Measurements from ENCODE around the gene SLC4A4.

DNA sequence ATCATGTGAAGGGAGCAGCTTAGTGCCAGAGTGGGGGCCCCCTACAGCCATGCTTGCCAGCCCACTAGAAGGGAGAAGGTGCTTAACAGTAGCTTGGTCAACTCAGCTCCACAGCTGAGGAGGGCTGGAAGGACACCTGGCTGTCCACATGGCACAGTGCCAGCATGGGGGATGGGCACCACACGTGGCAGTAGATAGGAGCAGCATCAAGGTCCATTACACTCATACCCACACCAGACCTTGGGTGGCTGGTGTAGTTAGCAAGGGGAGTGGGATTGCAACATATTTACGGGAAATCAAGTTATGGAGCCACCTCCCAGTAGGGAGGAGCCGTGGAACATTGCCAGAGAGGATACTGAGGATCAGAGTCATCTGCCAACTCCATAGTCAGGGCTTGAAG, 37.9 kb upstream of the SLC4A4 start:
- TF ChIP-seq, protein P1, sequence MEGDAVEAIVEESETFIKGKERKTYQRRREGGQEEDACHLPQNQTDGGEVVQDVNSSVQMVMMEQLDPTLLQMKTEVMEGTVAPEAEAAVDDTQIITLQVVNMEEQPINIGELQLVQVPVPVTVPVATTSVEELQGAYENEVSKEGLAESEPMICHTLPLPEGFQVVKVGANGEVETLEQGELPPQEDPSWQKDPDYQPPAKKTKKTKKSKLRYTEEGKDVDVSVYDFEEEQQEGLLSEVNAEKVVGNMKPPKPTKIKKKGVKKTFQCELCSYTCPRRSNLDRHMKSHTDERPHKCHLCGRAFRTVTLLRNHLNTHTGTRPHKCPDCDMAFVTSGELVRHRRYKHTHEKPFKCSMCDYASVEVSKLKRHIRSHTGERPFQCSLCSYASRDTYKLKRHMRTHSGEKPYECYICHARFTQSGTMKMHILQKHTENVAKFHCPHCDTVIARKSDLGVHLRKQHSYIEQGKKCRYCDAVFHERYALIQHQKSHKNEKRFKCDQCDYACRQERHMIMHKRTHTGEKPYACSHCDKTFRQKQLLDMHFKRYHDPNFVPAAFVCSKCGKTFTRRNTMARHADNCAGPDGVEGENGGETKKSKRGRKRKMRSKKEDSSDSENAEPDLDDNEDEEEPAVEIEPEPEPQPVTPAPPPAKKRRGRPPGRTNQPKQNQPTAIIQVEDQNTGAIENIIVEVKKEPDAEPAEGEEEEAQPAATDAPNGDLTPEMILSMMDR (IDR thresholded peaks at IDR 0.05; ENCODE audit: insufficient read depth, low read depth, low read length), result no peak
- TF ChIP-seq EZH2 (IDR thresholded peaks at IDR 0.05; ENCODE audit: insufficient read depth, low read length), result no peak
